HG03342 (cell line): ENCODE results near the gene ULK1.
"Not testable (repeated sequence)": the region's sequence is repeated elsewhere in the genome, so short reads cannot be mapped to it uniquely, and the experiment has no call there.

Experiments used
- ATAC-seq: cut with Tn5 transposase; IDR thresholded peaks from one replicate; pipeline ENCODE4 v1.9.1; 2021; ENCODE audit warnings: mild to moderate bottlenecking, moderate library complexity; ENCODE audit not compliant: unreplicated experiment

ULK1 gene

DNA sequence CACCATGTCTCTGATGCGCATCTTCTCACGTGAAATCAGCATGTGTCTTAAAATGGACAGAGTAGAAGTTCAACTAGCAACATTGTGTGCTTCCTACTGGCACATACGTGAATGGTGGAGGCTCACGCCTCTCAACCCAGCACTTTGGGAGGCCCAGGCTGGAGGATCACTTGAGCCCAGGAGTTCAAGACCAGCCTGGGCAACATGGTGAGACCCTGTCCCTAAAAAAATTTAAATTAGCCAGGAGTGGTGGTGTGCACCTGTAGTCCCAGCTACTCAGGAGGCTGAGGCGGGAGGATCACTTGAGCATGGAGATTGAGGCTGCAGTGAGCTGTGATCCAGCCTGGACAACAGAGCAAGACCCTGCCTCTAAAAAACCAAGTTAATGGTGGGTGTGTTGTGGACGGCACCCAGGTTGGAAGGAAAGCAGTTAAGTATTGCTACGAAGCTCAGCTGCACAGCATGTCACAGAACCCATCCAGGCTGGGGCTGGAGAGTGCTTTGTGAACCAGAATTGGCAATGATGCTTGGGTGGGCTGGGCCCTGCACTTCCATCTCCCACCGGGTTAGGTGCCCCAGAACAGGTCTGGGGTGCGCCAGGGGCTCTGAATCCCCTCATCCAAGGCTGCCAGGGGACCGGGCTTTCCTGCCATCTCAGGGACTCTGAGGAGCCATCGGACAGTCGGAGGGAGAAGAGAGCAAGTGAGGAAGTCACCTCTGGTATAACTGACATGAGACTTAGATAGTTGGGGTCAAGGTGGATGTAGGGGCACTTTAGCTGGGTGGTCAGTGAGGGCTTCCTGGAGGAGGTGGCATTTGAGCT is 33.0 kb upstream of the ULK1 start:
- no peak for ATAC-seq

DNA sequence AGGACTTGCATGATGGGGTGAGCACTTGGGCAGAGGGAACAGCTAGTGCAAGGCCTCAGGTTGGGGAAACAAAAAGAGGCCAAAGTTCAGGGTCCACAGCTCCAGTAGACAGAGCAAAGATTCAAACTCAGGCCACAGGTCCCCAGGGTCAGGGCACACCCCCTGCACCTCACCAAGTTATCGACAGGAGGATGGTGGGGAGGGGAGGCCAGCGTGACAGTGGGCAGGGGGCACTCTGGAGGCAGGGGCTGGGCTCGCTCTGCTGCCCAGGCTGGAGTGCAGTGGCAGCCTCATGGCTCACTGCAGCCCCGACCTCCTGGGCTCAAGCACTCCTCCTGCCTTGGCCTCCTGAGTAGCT is 32.4 kb upstream of the ULK1 start:
- no peak for ATAC-seq

GRCh38 chr12:131862600-131862993 is 31.8 kb upstream of the ULK1 start:
- no peak for ATAC-seq

DNA sequence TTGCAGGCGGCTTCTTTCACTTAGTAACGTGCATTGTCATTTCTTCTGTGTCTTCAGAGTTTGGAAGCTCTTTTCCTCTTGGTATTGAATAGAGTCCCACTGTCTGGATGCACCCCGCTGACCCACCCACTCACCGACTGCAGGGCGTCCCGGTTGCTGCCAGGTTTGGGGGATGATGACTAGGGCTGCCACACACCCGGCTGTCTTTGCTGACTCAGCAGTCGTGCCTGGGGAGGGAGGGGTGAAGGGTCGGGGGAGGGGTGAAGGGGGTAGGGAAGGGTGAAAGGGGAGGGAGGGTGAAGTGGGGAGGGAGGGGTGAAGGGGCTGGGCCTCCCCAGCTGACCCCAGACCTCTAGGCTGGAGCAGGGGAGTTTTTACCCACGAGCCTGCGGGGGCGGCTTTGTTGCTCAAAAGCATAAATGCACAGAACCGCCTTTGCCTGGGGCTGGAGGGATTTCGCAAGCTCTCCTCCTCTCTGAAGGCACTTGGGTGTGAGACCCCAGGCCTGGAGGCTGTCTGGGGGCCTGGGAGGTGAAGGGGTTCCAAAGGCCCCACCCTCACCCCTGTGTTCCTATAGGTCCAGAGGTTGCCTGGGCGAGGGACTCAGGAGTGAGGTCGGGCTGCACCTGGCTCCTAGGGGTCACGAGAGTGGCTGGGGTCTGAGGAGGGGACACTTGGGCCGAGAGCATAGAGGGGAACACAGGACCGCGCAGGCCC is 31.3 kb upstream of the ULK1 start:
- no peak for ATAC-seq

- no peak for ATAC-seq
Observed at GRCh38 chr12:131863711-131864396, 30.6 kb upstream of the ULK1 start.

DNA sequence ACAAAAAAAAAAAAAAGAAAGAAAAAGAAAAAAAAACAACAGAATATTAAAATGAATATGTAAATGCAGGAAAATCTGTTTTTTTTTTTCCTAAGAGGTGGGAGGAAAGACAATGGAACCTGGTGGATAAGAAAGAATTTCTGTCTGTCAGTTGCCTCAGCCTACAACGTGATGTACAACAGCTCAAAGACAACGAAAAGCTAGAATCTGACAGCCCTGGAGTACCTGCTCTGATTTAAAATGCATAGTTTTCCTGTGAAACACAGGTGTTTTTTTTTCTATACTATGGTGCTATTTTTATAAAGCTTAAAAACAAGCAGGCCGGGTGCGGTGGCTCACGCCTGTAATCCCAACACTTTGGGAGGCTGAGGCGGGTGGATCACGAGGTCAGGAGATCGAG is 30.0 kb upstream of the ULK1 start:
- ATAC-seq, result no peak

- no peak for ATAC-seq
Observed at GRCh38 chr12:131865180-131865875, 29.1 kb upstream of the ULK1 start.

- no peak for ATAC-seq
Observed at GRCh38 chr12:131867471-131867870, 27.0 kb upstream of the ULK1 start.

GRCh38 chr12:131867891-131868675 is 26.3 kb upstream of the ULK1 start:
- no peak for ATAC-seq

- no peak for ATAC-seq
Observed at GRCh38 chr12:131869871-131870418, 24.5 kb upstream of the ULK1 start.

DNA sequence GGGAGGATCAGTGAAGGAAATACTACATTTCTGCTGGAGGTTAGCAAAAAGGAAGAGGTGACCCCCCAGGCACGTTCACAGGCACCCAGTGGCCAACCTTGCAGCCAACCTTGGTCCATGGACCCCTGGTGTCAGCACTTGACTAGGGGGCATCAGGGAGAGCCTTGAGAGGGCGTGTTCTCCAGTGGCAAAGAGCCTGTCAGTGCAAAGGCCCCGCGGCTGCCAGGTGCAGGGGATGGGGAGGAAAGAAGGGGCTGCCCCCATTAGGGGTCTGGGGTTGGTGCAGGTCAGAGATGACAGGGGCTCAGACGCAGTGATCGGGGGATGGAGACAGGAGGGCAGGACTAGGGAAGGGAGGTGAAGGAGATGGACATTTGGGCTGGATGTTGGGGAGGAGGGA is 22.7 kb upstream of the ULK1 start:
- ATAC-seq, result no peak

DNA sequence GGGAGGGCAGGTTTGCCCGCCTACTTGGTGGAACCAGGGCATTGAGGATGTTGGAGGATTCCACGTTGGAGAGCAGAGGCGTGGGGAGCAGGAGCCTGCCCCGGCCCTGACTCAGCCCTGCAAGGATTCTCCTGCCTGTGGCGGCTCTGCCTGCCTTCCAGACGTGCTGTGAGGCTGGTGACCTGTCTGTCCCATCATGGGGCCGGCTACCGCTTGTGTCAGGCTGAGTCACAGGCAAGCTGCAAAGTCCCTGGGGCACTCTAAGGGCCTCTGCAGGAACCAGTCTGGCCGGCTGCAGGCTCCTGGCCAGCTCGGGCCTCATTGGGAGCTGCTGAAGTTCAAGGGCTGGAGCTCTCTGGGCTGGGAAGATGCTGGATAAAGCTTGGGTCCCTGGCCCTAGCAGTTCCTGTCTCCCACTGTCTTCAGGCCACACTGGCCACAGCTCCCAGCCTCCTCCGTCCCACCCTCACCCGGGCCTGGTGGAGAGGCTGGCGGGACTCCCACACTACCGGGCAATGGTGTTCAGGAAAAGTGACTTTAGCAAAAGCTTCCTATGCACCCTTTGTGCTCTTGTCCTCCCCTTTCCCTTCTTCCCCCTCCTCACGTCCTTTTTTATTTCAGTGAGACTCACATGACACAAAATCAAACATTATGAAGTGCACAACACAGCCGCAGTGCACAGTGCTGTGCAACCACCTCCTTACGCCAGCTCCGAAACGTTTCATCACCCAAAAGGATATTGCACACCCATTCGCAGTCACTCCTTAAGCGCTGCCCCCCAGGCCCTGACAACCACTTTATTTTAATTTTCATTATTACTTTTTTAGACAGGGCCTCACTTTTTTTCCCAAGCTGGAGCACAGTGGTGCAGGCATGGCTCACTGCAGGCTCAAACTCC is 22.0 kb upstream of the ULK1 start:
- no peak for ATAC-seq

DNA sequence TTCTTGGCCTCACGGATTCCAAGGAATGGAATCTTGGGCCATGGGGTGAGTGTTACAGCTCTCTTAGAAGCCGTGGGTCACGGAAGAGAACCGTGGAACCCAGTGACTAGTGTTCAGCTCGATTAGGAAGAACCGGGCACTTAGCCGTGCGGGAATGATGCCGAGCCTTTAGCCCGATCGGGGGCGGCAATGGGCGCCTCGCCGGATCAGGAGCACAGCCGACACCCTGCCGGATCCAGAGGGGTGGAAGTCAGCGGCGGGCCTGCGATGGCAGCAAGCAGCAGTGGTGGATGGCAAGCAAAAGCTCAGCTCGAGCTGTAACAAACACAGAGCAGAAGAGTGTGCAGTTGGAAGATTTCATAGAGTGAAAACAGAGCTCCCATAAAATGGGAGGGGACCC is 21.1 kb upstream of the ULK1 start:
- no peak for ATAC-seq

GRCh38 chr12:131874972-131875371 is 19.4 kb upstream of the ULK1 start:
- ATAC-seq, result not testable (repeated sequence)

- ATAC-seq, result not testable (repeated sequence)
Observed at GRCh38 chr12:131877216-131877615, 17.2 kb upstream of the ULK1 start.

DNA sequence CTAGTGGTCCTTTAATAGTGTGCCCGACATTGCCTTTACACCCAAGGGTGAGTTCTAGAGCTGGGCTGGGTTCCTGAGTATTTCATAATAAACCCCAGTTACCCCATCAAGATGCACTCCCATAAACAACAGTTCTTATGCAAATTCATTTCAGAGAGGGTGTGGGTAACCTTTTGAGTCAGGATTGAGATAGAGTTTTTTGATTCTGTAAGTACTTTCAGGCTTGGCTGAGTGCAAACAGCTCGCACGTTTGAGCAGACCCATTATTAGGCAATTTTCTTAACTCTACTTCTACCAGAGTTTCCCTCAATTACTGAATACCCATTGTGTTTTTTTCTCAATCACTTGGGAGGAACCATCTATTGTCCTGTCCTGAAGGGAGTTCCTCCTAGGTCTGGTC is 16.0 kb upstream of the ULK1 start:
- ATAC-seq, result not testable (repeated sequence)

- no peak for ATAC-seq
Observed at GRCh38 chr12:131882804-131883520, 11.5 kb upstream of the ULK1 start.

DNA sequence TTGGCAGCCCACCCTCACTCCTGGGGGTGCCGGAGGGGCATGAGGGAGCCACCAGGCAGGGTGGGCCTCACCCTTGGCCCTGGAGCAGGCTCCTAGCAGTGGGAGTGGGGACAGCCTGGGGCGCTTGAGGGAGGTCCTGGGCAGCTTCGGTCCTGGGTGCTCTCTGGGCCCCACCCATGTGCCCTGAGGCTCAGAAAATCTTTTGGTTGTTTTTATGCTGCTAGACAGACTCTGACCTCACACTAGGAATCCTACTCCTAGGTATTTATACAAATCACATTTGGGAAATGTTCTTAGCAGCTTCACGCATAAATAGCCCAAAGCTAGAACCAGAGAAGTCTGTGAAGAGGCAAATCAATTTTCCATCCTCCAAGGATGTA is 10.9 kb upstream of the ULK1 start:
- no peak for ATAC-seq

DNA sequence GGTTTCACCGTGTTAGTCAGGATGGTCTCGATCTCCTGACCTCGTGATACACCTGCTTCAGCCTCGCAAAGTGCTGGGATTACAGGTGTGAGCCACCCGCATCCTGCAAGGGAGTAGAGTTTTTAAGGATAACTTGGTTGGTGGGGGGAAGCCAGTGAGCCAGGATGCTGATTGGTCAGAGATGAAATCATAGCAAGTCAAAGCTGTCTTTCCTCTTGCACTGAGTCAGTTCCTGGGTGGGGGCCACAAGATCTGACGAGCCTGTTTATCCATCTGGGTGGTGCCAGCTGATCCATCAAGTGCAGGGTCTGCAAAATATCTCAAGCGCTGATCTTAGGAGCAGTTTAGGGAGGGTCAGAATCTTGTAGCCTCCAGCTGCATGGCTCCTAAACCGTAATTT is 9.3 kb upstream of the ULK1 start:
- not testable (repeated sequence) for ATAC-seq
